PFSK-1 (cell line): ENCODE results near the gene PTER.

Experiments
- FOXP2 ChIP-seq: optimal IDR thresholded peaks from 2 replicates; pipeline ENCODE3; 2011; ENCODE audit warnings: borderline replicate concordance, control low read depth, inconsistent platforms; ENCODE audit not compliant: insufficient read depth; ENCODE audit errors: extremely low read length, extremely low read depth
- POLR2AphosphoS5 ChIP-seq: IDR thresholded peaks from 2 replicates; pipeline ENCODE4 v1.6.1; 2012; ENCODE audit warnings: low read depth, mild to moderate bottlenecking, control low read depth, low read length, moderate library complexity
- SIN3A ChIP-seq: IDR thresholded peaks from 2 replicates; pipeline ENCODE4 v1.6.1; 2012; ENCODE audit warnings: mild to moderate bottlenecking, low read length, moderate library complexity, borderline replicate concordance; ENCODE audit not compliant: insufficient read depth
- TAF1 ChIP-seq: IDR thresholded peaks from 2 replicates; pipeline ENCODE4 v1.6.1; 2012; ENCODE audit warnings: low read length, control low read depth, borderline replicate concordance; ENCODE audit not compliant: insufficient read depth
- TF ChIP-seq, protein P1 (sequence below), 2 experiments: IDR thresholded peaks; 2 replicates each; pipeline versions ENCODE4 v1.6.1 to v1.8.0; 2011 to 2012; ENCODE audit warnings: low read depth in 2 of 2, low read length in 2 of 2, control low read depth in 1 of 2, inconsistent platforms in 1 of 2, mild to moderate bottlenecking in 1 of 2, moderate library complexity in 1 of 2; ENCODE audit not compliant: insufficient read depth in 1 of 2

GRCh38 chr10:16536155-16536554, 99.3 kb downstream of the PTER start:
- no peak for TF ChIP-seq POLR2AphosphoS5
- TF ChIP-seq SIN3A = no peak
- no peak for TF ChIP-seq FOXP2
- TF ChIP-seq, protein P1, sequence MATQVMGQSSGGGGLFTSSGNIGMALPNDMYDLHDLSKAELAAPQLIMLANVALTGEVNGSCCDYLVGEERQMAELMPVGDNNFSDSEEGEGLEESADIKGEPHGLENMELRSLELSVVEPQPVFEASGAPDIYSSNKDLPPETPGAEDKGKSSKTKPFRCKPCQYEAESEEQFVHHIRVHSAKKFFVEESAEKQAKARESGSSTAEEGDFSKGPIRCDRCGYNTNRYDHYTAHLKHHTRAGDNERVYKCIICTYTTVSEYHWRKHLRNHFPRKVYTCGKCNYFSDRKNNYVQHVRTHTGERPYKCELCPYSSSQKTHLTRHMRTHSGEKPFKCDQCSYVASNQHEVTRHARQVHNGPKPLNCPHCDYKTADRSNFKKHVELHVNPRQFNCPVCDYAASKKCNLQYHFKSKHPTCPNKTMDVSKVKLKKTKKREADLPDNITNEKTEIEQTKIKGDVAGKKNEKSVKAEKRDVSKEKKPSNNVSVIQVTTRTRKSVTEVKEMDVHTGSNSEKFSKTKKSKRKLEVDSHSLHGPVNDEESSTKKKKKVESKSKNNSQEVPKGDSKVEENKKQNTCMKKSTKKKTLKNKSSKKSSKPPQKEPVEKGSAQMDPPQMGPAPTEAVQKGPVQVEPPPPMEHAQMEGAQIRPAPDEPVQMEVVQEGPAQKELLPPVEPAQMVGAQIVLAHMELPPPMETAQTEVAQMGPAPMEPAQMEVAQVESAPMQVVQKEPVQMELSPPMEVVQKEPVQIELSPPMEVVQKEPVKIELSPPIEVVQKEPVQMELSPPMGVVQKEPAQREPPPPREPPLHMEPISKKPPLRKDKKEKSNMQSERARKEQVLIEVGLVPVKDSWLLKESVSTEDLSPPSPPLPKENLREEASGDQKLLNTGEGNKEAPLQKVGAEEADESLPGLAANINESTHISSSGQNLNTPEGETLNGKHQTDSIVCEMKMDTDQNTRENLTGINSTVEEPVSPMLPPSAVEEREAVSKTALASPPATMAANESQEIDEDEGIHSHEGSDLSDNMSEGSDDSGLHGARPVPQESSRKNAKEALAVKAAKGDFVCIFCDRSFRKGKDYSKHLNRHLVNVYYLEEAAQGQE (IDR thresholded peaks at IDR 0.05; ENCODE audit: insufficient read depth in 1 of 2, low read depth in 2 of 2, low read length in 2 of 2) = no peak
- TF ChIP-seq TAF1 = no peak
